SU-DHL-6 (cell line): ENCODE data around the gene SRGN.

Experiments
- EZH2phosphoT487 ChIP-seq: fragments of 200-600 bp; sonication (generic), shearing (Covaris generic); conservative IDR thresholded peaks from 2 replicates; pipeline ENCODE4 v1.6.1; 2018; ENCODE audit warnings: mild to moderate bottlenecking, antibody characterized with exemption, low read length, moderate library complexity, mixed read lengths
- TF ChIP-seq, protein P1 (sequence below): fragments of 200-600 bp; sonication (generic); IDR thresholded peaks from one replicate; pipeline ENCODE4 v1.5.1; 2017; ENCODE audit warnings: antibody characterized with exemption, mild to moderate bottlenecking, low read length, moderate library complexity; ENCODE audit not compliant: insufficient read depth, poor library complexity, severe bottlenecking

DNA sequence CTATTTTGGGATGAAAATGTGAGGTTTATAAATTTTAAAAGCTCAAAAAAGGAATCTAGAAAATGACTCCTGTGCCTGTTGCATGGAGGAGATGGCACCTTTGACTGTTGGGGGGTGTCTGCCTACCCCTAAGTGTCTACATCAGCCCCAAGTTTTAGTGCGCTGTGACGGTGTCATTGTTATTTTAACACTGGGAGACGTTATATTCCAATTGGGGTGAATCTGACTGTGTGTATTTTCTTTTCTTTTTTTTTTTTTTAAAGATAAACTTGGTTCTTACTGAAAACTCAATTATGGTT, 517 bp downstream of the SRGN start:
- TF ChIP-seq, protein P1, sequence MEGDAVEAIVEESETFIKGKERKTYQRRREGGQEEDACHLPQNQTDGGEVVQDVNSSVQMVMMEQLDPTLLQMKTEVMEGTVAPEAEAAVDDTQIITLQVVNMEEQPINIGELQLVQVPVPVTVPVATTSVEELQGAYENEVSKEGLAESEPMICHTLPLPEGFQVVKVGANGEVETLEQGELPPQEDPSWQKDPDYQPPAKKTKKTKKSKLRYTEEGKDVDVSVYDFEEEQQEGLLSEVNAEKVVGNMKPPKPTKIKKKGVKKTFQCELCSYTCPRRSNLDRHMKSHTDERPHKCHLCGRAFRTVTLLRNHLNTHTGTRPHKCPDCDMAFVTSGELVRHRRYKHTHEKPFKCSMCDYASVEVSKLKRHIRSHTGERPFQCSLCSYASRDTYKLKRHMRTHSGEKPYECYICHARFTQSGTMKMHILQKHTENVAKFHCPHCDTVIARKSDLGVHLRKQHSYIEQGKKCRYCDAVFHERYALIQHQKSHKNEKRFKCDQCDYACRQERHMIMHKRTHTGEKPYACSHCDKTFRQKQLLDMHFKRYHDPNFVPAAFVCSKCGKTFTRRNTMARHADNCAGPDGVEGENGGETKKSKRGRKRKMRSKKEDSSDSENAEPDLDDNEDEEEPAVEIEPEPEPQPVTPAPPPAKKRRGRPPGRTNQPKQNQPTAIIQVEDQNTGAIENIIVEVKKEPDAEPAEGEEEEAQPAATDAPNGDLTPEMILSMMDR: no peak
- TF ChIP-seq EZH2phosphoT487: no peak
